HepG2 (cell line): ENCODE results near the gene GRK5. TPM values are rescaled to one million over a fixed set of nuclear protein-coding genes. Genes with fewer than 3 reads are reported as not detected.

Experiments used
- ATAC-seq: fragments of 200-7000 bp; cut with Tn5 transposase; 3 replicates; pipeline ENCODE4 v1.9.1; 2020; ENCODE audit warnings: mild to moderate bottlenecking, moderate library complexity
- BruUV-seq: library from RNA; stranded (reverse); fragments of 400-500 nt; replicated peaks from 2 replicates; lab custom pipeline; 2021; lab: Mats Ljungman, UMichigan
- CTCF ChIA-PET: fragments of 300-600 bp; formaldehyde crosslinking; extraction: SDS; loops from one replicate; lab custom pipeline; 2021; ENCODE audit warnings: low total read pairs, inconsistent platforms, low intra/inter-chr PET ratio; lab: Yijun Ruan, JAX
- POLR2A ChIA-PET: fragments of 350-600 bp; sonication (Branson Sonifier 250); formaldehyde crosslinking; loops from one replicate; lab custom pipeline; 2020; ENCODE audit warnings: antibody characterized with exemption, inconsistent platforms; lab: Yijun Ruan, JAX
- DNase-seq: peaks from one replicate; pipeline ENCODE4 v3.0.0-alpha.2; 2015; ENCODE audit warnings: low spot score
- FAIRE-seq: peaks from 3 replicates; lab custom pipeline; 2011; peaks lifted over from hg19 to GRCh38; lab: Jason Lieb, UNC
- H2AFZ ChIP-seq: one replicate; pipeline ENCODE4 v1.6.1; 2011; ENCODE audit warnings: low read length, inconsistent platforms
- H3K27ac ChIP-seq: fragments of 300-600 bp; 3 replicates; pipeline ENCODE4 v1.8.0; 2011; ENCODE audit warnings: mixed run types, mild to moderate bottlenecking, mixed read lengths, low read length, inconsistent platforms; ENCODE audit not compliant: insufficient read depth; ENCODE audit errors: extremely low read length
- H3K27me3 ChIP-seq, 2 experiments: fragments of 200-600 bp in 1 of 2; 2 replicates in 1 of 2; 3 replicates in 1 of 2; pipeline versions ENCODE4 v1.6.0 to v1.8.0; 2011; ENCODE audit warnings: low read length in 2 of 2, mild to moderate bottlenecking in 2 of 2, moderate library complexity in 2 of 2, inconsistent platforms in 1 of 2; ENCODE audit not compliant: insufficient read depth in 2 of 2, control insufficient read depth in 1 of 2
- H3K36me3 ChIP-seq, 2 experiments: fragments of 200-600 bp in 1 of 2; replicated peaks in 1 of 2; 2 replicates in 1 of 2; 3 replicates in 1 of 2; pipeline versions ENCODE4 v1.5.1 to v1.8.0; 2011; ENCODE audit warnings: low read length in 2 of 2, inconsistent platforms in 1 of 2; ENCODE audit not compliant: insufficient read depth in 2 of 2, control insufficient read depth in 1 of 2
- H3K4me1 ChIP-seq: 2 replicates; pipeline ENCODE4 v1.5.1; 2012; ENCODE audit warnings: low read length, inconsistent platforms; ENCODE audit not compliant: insufficient read depth
- H3K4me2 ChIP-seq: 2 replicates; pipeline ENCODE4 v1.6.0; 2011; ENCODE audit warnings: low read depth, low read length, inconsistent platforms
- H3K4me3 ChIP-seq, 3 experiments: fragments of 200-600 bp in 1 of 3; sonication (generic), shearing (Covaris generic) in 1 of 3; replicated peaks in 1 of 3; 2 replicates each; pipeline ENCODE4 v1.5.1; 2011 to 2016; ENCODE audit warnings: low read length in 3 of 3, inconsistent platforms in 2 of 3, low read depth in 2 of 3, mild to moderate bottlenecking in 2 of 3, control low read depth in 1 of 3, mixed read lengths in 1 of 3; ENCODE audit not compliant: insufficient read depth in 1 of 3
- H3K79me2 ChIP-seq: one replicate; pipeline ENCODE4 v1.6.1; 2011; ENCODE audit warnings: low read length, inconsistent platforms; ENCODE audit not compliant: insufficient read depth
- H3K9ac ChIP-seq: 2 replicates; pipeline ENCODE4 v1.6.0; 2011; ENCODE audit warnings: mild to moderate bottlenecking, low read depth, low read length, inconsistent platforms; ENCODE audit not compliant: insufficient read depth
- H3K9me3 ChIP-seq: 2 replicates; pipeline ENCODE4 v1.5.1; 2012; ENCODE audit warnings: mild to moderate bottlenecking, low read length
- H4K20me1 ChIP-seq: 2 replicates; pipeline ENCODE4 v1.6.0; 2011; ENCODE audit warnings: inconsistent platforms, mild to moderate bottlenecking, low read length, moderate library complexity; ENCODE audit not compliant: insufficient read depth
- CENPX ChIP-seq: sonication (generic); formaldehyde crosslinking; IDR thresholded peaks from 2 replicates; pipeline ENCODE4 v1.9.0; 2021; ENCODE audit warnings: mild to moderate bottlenecking, missing genetic modification reagents, moderate library complexity
- GATAD1 ChIP-seq: IDR thresholded peaks from 2 replicates; pipeline ENCODE4 v1.6.1; 2016; ENCODE audit warnings: missing genetic modification reagents, missing compliant biosample characterization
- IRF1 ChIP-seq: sonication (generic); formaldehyde crosslinking; IDR thresholded peaks from 2 replicates; pipeline ENCODE4 v1.4.0; 2020; ENCODE audit warnings: low read depth, mild to moderate bottlenecking, missing genetic modification reagents
- KLF13 ChIP-seq: sonication (generic); formaldehyde crosslinking; IDR thresholded peaks from 2 replicates; pipeline ENCODE4 v1.4.0; 2020; ENCODE audit warnings: mild to moderate bottlenecking, missing genetic modification reagents
- REPIN1 ChIP-seq: sonication (generic); formaldehyde crosslinking; IDR thresholded peaks from 2 replicates; pipeline ENCODE4 v1.8.0; 2022; ENCODE audit warnings: missing genetic modification reagents, low read depth, mild to moderate bottlenecking, borderline replicate concordance
- SMARCC2 ChIP-seq: fragments of 450-650 bp; IDR thresholded peaks from 2 replicates; pipeline ENCODE4 v1.6.1; 2017; ENCODE audit warnings: antibody characterized with exemption, mild to moderate bottlenecking
- TEAD3 ChIP-seq: optimal IDR thresholded peaks from 2 replicates; pipeline ENCODE3; 2016; ENCODE audit warnings: borderline replicate concordance
- ZGPAT ChIP-seq: IDR thresholded peaks from 2 replicates; pipeline ENCODE4 v1.6.1; 2016; ENCODE audit warnings: mild to moderate bottlenecking
- ZNF569 ChIP-seq: sonication (generic); formaldehyde crosslinking; IDR thresholded peaks from 2 replicates; pipeline ENCODE4 v1.5.0; 2020; ENCODE audit warnings: mild to moderate bottlenecking, missing genetic modification reagents, moderate library complexity, borderline replicate concordance
- ZNF570 ChIP-seq: sonication (generic); formaldehyde crosslinking; IDR thresholded peaks from 2 replicates; pipeline ENCODE4 v1.4.0; 2020; ENCODE audit warnings: mild to moderate bottlenecking, missing genetic modification reagents, borderline replicate concordance
- WGBS: methylation state at CpG from one replicate; pipeline ENCODE4 v1.1.6; 2017; ENCODE audit warnings: low lambda C conversion rate; 5-methylcytosine and 5-hydroxymethylcytosine counted together
- in situ Hi-C: cut with HindIII; loops from 2 replicates; pipeline ENCODE4 v1.10.0; 2017; ENCODE audit warnings: low pct_unique_long_range_greater_than_20kb; ENCODE audit not compliant: extremely low pct_ligation_motif_present
- intact Hi-C: fragments of 100-400 bp; cut with micrococcal nuclease; formaldehyde crosslinking; loops from one replicate; pipeline ENCODE4 v1.10.0; 2022; ENCODE audit not compliant: unreplicated experiment
- polyA plus RNA-seq, 8 experiments: library from polyadenylated mRNA; depleted of rRNA in 3 of 8; stranded (reverse) in 7 of 8; unstranded in 1 of 8; fragments of >200 nt; fragmentation: Illumina TruSeq in 4 of 8; extraction: Trizol in 4 of 8; gene quantifications; 2 replicates each; pipeline versions ENCODE4 v1.2.1 to v1.2.3, GENCODE V29; 2011 to 2016; ENCODE audit warnings: low read depth in 4 of 8, missing spikeins in 1 of 8, mixed read lengths in 1 of 8; ENCODE audit not compliant: insufficient read depth in 1 of 8
- total RNA-seq, 5 experiments: library from RNA; depleted of rRNA; stranded (reverse); fragments of >200 nt; fragmentation: Illumina TruSeq; extraction: Trizol; gene quantifications; 2 replicates each; pipeline ENCODE4 v1.2.3, GENCODE V29; 2016; ENCODE audit warnings: low read depth in 1 of 5
- TF ChIP-seq, protein P1 (sequence below): sonication (generic); formaldehyde crosslinking; IDR thresholded peaks from 2 replicates; pipeline ENCODE4 v1.4.0; 2020; ENCODE audit warnings: missing genetic modification reagents
- TF ChIP-seq, protein P2 (sequence below): sonication (generic); formaldehyde crosslinking; IDR thresholded peaks from 2 replicates; pipeline ENCODE4 v1.4.0; 2020; ENCODE audit warnings: missing genetic modification reagents, mild to moderate bottlenecking, borderline replicate concordance

Gene GRK5
- total and polyA plus RNA-seq, 2 of the 13 experiments (the other 11 are each of a cell fraction or from before 2014, with no cell fraction given) = 10.4 to 12.6 TPM

- intact Hi-C loops (no loop called here), in situ Hi-C loops (no loop called here)
- no peaks in the 10 kb centered on the region for H3K4me1 ChIP-seq
- H3K9me3 ChIP-seq = no peaks in the 10 kb centered on the region
- H3K9ac ChIP-seq = no peak overlapping the region
- ChIA-PET POLR2A (no interaction called here), CTCF (interaction anchor here (0.6 kb wide), 1 partner anchor 945 kb away, joined by 4 read pairs; no protein-coding TSS in a partner anchor)
- H3K27me3 ChIP-seq = peaks cover 1 to 48% of the 10 kb centered on the region in 2 experiments; a peak in 3 of 5 replicates
- DNase-seq (no peak), ATAC-seq (no peak), FAIRE-seq (no peak)
- WGBS = 11% methylated on average over 8 of the region's 8 CpGs
- no peaks in the 10 kb centered on the region for H4K20me1 ChIP-seq
- no peak overlapping the region for H3K4me3 ChIP-seq
- H3K27ac ChIP-seq = no peak overlapping the region
- no peaks in the 10 kb centered on the region for H3K36me3 ChIP-seq
- no TSS peak for BruUV-seq
- no peak overlapping the region for H2AFZ ChIP-seq
- H3K79me2 ChIP-seq = no peaks in the 10 kb centered on the region
- no peak overlapping the region for H3K4me2 ChIP-seq
- TF ChIP-seq ZNF570 (CRISPR knock-in tag) (no peak), ZGPAT (CRISPR knock-in tag) (no peak), SMARCC2 (no peak), KLF13 (CRISPR knock-in tag) (no peak), REPIN1 (CRISPR knock-in tag) (no peak), GATAD1 (CRISPR knock-in tag) (no peak), TEAD3 (CRISPR knock-in tag) (no peak), IRF1 (CRISPR knock-in tag) (no peak), CENPX (CRISPR knock-in tag) (no peak), ZNF569 (no peak)
- TF ChIP-seq, protein P1, sequence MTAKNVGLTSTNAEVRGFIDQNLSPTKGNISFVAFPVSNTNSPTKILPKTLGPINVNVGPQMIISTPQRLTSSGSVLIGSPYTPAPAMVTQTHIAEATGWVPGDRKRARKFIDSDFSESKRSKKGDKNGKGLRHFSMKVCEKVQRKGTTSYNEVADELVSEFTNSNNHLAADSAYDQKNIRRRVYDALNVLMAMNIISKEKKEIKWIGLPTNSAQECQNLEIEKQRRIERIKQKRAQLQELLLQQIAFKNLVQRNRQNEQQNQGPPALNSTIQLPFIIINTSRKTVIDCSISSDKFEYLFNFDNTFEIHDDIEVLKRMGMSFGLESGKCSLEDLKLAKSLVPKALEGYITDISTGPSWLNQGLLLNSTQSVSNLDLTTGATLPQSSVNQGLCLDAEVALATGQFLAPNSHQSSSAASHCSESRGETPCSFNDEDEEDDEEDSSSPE (CRISPR knock-in tag) = no peak
- TF ChIP-seq, protein P2, sequence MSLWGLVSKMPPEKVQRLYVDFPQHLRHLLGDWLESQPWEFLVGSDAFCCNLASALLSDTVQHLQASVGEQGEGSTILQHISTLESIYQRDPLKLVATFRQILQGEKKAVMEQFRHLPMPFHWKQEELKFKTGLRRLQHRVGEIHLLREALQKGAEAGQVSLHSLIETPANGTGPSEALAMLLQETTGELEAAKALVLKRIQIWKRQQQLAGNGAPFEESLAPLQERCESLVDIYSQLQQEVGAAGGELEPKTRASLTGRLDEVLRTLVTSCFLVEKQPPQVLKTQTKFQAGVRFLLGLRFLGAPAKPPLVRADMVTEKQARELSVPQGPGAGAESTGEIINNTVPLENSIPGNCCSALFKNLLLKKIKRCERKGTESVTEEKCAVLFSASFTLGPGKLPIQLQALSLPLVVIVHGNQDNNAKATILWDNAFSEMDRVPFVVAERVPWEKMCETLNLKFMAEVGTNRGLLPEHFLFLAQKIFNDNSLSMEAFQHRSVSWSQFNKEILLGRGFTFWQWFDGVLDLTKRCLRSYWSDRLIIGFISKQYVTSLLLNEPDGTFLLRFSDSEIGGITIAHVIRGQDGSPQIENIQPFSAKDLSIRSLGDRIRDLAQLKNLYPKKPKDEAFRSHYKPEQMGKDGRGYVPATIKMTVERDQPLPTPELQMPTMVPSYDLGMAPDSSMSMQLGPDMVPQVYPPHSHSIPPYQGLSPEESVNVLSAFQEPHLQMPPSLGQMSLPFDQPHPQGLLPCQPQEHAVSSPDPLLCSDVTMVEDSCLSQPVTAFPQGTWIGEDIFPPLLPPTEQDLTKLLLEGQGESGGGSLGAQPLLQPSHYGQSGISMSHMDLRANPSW (CRISPR knock-in tag) = no peak
These were observed 270.9 kb downstream of the GRK5 start for GRCh38 chr10:119478111-119478802.
